ENCODE data around the gene NDOR1. TPM values are rescaled to one million over a fixed set of nuclear protein-coding genes. Genes with fewer than 3 reads are reported as not detected.

Gene NDOR1
- total and polyA plus RNA-seq, 2 experiments from 2014 or later, result 7.8 to 12.3 TPM

DNA sequence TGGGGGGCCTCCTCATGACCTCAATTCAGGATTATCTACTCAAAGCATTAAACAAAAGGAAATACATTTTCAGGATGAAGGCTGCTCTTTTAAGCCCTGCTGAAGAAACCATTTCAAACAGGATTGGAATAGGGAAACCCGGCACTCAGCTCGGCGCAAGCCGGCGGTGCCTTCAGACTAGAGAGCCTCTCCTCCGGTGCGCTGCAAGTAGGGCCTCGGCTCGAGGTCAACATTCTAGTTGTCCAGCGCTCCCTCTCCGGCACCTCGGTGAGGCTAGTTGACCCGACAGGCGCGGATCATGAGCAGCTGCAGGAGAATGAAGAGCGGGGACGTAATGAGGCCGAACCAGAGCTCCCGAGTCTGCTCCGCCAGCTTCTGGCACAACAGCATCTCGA is 772 bp upstream of the NDOR1 start:
- 38% methylated on average over 21 of the region's 21 CpGs for WGBS (ENCODE audit: low lambda C conversion rate, missing lambda C conversion rate)
- Histone ChIP-seq H3K79me2 (peaks cover 56% of the 10 kb centered on the region), H3K9me2 (replicated peaks; ENCODE audit: insufficient read depth) (no peaks in the 10 kb centered on the region), H4K20me1 (ENCODE audit: insufficient read depth, poor library complexity, severe bottlenecking) (peaks cover 2% of the 10 kb centered on the region), H3K36me3 (replicated peaks; ENCODE audit: insufficient read depth, low read depth) (no peaks in the 10 kb centered on the region), H3K27ac (peak overlapping the region; percentile 88), H3K4me2 (peak overlapping the region; percentile 87), H2AFZ (peak overlapping the region; percentile 67), H3K4me3 (peak overlapping the region; percentile 83), H3K9me3 (ENCODE audit: low read depth) (no peaks in the 10 kb centered on the region), H3K4me1 (ENCODE audit: insufficient read depth) (peaks cover 30% of the 10 kb centered on the region), H3K27me3 (no peaks in the 10 kb centered on the region)
- DNase-seq (ENCODE audit: low spot score), result no peak
- no peak for TF ChIP-seq EZH2phosphoT487 (IDR thresholded peaks at IDR 0.05; ENCODE audit: low read depth, severe bottlenecking, unreplicated experiment)
- TF ChIP-seq EZH2 (IDR thresholded peaks at IDR 0.05; ENCODE audit: borderline replicate concordance), result no peak
- TF ChIP-seq, protein P1, sequence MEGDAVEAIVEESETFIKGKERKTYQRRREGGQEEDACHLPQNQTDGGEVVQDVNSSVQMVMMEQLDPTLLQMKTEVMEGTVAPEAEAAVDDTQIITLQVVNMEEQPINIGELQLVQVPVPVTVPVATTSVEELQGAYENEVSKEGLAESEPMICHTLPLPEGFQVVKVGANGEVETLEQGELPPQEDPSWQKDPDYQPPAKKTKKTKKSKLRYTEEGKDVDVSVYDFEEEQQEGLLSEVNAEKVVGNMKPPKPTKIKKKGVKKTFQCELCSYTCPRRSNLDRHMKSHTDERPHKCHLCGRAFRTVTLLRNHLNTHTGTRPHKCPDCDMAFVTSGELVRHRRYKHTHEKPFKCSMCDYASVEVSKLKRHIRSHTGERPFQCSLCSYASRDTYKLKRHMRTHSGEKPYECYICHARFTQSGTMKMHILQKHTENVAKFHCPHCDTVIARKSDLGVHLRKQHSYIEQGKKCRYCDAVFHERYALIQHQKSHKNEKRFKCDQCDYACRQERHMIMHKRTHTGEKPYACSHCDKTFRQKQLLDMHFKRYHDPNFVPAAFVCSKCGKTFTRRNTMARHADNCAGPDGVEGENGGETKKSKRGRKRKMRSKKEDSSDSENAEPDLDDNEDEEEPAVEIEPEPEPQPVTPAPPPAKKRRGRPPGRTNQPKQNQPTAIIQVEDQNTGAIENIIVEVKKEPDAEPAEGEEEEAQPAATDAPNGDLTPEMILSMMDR (IDR thresholded peaks at IDR 0.05; ENCODE audit: poor library complexity), result no peak

DNA sequence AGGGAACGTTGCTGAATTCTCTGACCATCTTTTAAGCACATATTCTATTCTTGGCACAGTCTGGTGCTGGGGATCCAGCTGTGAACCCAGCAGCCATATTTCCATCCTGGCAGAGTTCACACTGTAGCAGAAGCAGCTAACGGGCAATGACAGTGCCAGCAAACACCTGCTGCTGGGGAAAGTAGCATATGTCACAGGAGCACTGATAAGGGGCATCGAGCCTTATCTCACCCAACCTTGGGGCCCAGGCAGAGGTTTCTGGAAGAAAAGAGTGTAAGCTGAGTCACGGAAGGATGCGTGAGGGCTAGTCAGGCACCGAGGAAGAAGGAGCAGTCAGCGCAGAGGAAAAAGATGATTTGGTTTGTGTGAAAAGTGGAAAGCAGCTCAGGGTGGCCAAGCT is 1.1 kb downstream of the NDOR1 start:
- H4K20me1 ChIP-seq (ENCODE audit: insufficient read depth, poor library complexity, severe bottlenecking), result no peaks in the 10 kb centered on the region
- H3K4me3 ChIP-seq, result no peak overlapping the region
- peaks cover 51% of the 10 kb centered on the region for H3K79me2 ChIP-seq

DNA sequence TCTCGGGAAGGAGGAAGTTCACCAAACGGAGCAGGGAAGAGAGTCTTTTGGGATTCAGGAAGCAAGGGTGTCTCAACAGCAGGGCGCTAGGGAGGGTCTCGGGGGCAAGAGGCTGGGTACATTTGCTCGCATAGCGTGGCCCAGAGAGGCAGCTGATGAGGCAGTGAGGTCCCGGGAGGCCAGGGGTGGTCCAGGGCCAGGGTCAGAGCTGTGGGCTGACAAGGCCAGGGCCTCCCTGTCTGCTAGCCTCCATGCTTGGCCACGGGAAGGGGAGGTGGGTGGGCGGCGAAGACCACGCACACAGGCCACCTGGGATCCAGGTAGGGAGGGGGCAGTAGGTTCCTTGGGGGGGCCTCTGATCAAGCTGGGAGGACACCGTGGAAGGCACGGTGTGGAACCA is 6.0 kb downstream of the NDOR1 start:
- Histone ChIP-seq H3K9me3 (ENCODE audit: low read depth) (no peaks in the 10 kb centered on the region), H3K9me2 (replicated peaks; ENCODE audit: insufficient read depth) (no peaks in the 10 kb centered on the region), H2AFZ (no peak overlapping the region), H3K27ac (no peak overlapping the region), H3K4me3 (no peak overlapping the region), H3K79me2 (peaks cover 7% of the 10 kb centered on the region), H3K4me1 (ENCODE audit: insufficient read depth) (peaks cover 3% of the 10 kb centered on the region), H4K20me1 (ENCODE audit: insufficient read depth, poor library complexity, severe bottlenecking) (no peaks in the 10 kb centered on the region), H3K27me3 (no peaks in the 10 kb centered on the region), H3K36me3 (replicated peaks; ENCODE audit: insufficient read depth, low read depth) (no peaks in the 10 kb centered on the region), H3K4me2 (no peak overlapping the region)
- no peak for DNase-seq (ENCODE audit: low spot score)
- TF ChIP-seq, protein P1 (IDR thresholded peaks at IDR 0.05; ENCODE audit: poor library complexity), result no peak
- WGBS (ENCODE audit: low lambda C conversion rate, missing lambda C conversion rate), result 93% methylated on average over 13 of the region's 13 CpGs

More for the DNA sequence above, 1.1 kb downstream of the NDOR1 start:
- no peak for DNase-seq (ENCODE audit: low spot score)
- peak overlapping the region; percentile 87 for H3K4me2 ChIP-seq
- H3K36me3 ChIP-seq (replicated peaks; ENCODE audit: insufficient read depth, low read depth), result no peaks in the 10 kb centered on the region
- no peaks in the 10 kb centered on the region for H3K9me2 ChIP-seq (replicated peaks; ENCODE audit: insufficient read depth)
- no peak overlapping the region for H2AFZ ChIP-seq
- no peaks in the 10 kb centered on the region for H3K27me3 ChIP-seq
- H3K4me1 ChIP-seq (ENCODE audit: insufficient read depth), result peaks cover 23% of the 10 kb centered on the region
- 87% methylated on average over 7 of the region's 7 CpGs for WGBS (ENCODE audit: low lambda C conversion rate, missing lambda C conversion rate)
- TF ChIP-seq EZH2phosphoT487 (IDR thresholded peaks at IDR 0.05; ENCODE audit: low read depth, severe bottlenecking, unreplicated experiment) (no peak), EZH2 (IDR thresholded peaks at IDR 0.05; ENCODE audit: borderline replicate concordance) (no peak)
- TF ChIP-seq, protein P1 (IDR thresholded peaks at IDR 0.05; ENCODE audit: poor library complexity), result no peak
- no peaks in the 10 kb centered on the region for H3K9me3 ChIP-seq (ENCODE audit: low read depth)
- H3K27ac ChIP-seq, result no peak overlapping the region

DNA sequence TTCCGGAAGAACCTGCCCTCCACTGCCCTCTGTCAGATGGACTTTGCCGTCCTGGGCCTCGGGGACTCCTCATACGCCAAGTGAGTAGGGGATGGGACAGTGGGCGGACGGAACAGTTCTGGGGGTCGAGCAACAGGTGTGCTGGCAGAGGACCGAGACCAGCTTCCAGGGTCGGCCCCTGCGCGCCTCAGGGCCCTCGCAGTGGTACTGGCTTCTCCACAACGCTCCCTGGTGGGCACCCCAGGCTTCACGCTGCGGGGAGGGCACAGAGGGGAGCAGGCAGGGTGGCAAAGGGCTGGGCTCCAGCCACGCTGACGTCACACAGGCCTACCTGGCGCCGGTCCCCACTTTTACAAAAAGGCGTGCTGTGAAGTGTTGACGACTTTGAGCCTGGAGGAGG is 7.0 kb downstream of the NDOR1 start:
- no peak for TF ChIP-seq EZH2 (IDR thresholded peaks at IDR 0.05; ENCODE audit: borderline replicate concordance)
- TF ChIP-seq, protein P1 (IDR thresholded peaks at IDR 0.05; ENCODE audit: poor library complexity), result no peak
- TF ChIP-seq EZH2phosphoT487 (IDR thresholded peaks at IDR 0.05; ENCODE audit: low read depth, severe bottlenecking, unreplicated experiment), result no peak
- Histone ChIP-seq H3K79me2 (no peaks in the 10 kb centered on the region), H3K4me1 (ENCODE audit: insufficient read depth) (peaks cover 8% of the 10 kb centered on the region)

More for the DNA sequence above, 7.0 kb downstream of the NDOR1 start:
- H3K27me3 ChIP-seq, result no peaks in the 10 kb centered on the region
- WGBS (ENCODE audit: low lambda C conversion rate, missing lambda C conversion rate), result 94% methylated on average over 19 of the region's 21 CpGs
- no peak overlapping the region for H3K4me2 ChIP-seq
- H3K9me3 ChIP-seq (ENCODE audit: low read depth), result no peaks in the 10 kb centered on the region
- H3K27ac ChIP-seq, result no peak overlapping the region
- H3K9me2 ChIP-seq (replicated peaks; ENCODE audit: insufficient read depth), result no peaks in the 10 kb centered on the region
- H2AFZ ChIP-seq, result no peak overlapping the region
- DNase-seq (ENCODE audit: low spot score), result no peak
- H3K36me3 ChIP-seq (replicated peaks; ENCODE audit: insufficient read depth, low read depth), result no peaks in the 10 kb centered on the region
- no peak overlapping the region for H3K4me3 ChIP-seq
- H4K20me1 ChIP-seq (ENCODE audit: insufficient read depth, poor library complexity, severe bottlenecking), result no peaks in the 10 kb centered on the region

All from hepatocyte (in vitro differentiated cells).